ENCODE data around the gene NABP2.
"Not testable (repeated sequence)": the region's sequence is repeated elsewhere in the genome, so short reads cannot be mapped to it uniquely, and the experiment has no call there.

NABP2 gene

GRCh38 chr12:56196818-56197550 is 27.2 kb upstream of the NABP2 start:
- not testable (repeated sequence) for H3K9me3 ChIP-seq (ENCODE audit: insufficient read depth, low read depth, low read length); H3K36me3 ChIP-seq (ENCODE audit: insufficient read depth, low read depth, low read length); H3K27me3 ChIP-seq (ENCODE audit: insufficient read depth, low read length); H3K4me3 ChIP-seq (ENCODE audit: low read length); H3K4me1 ChIP-seq (ENCODE audit: insufficient read depth, low read length); H3K9ac ChIP-seq (ENCODE audit: low read depth, low read length); H3K27ac ChIP-seq (ENCODE audit: low read length)

- Histone ChIP-seq H3K27me3 (ENCODE audit: insufficient read depth, low read length) (no peaks in the 10 kb centered on the region), H3K27ac (ENCODE audit: low read length) (no peak overlapping the region), H3K9me3 (ENCODE audit: insufficient read depth, low read depth, low read length) (no peaks in the 10 kb centered on the region), H3K4me1 (ENCODE audit: insufficient read depth, low read length) (no peaks in the 10 kb centered on the region), H3K36me3 (ENCODE audit: insufficient read depth, low read depth, low read length) (no peaks in the 10 kb centered on the region), H3K9ac (ENCODE audit: low read depth, low read length) (no peak overlapping the region), H3K4me3 (ENCODE audit: low read length) (no peak overlapping the region)
Measured at GRCh38 chr12:56197921-56198635, 26.1 kb upstream of the NABP2 start.

GRCh38 chr12:56198836-56199235 is 25.3 kb upstream of the NABP2 start:
- Histone ChIP-seq H3K36me3 (ENCODE audit: insufficient read depth, low read depth, low read length) (no peaks in the 10 kb centered on the region), H3K4me3 (ENCODE audit: low read length) (no peak overlapping the region), H3K27ac (ENCODE audit: low read length) (no peak overlapping the region)

GRCh38 chr12:56202366-56202765 is 21.8 kb upstream of the NABP2 start:
- Histone ChIP-seq H3K4me3 (ENCODE audit: low read length) (no peak overlapping the region), H3K4me1 (ENCODE audit: insufficient read depth, low read length) (no peaks in the 10 kb centered on the region), H3K27ac (ENCODE audit: low read length) (no peak overlapping the region), H3K9me3 (ENCODE audit: insufficient read depth, low read depth, low read length) (no peaks in the 10 kb centered on the region), H3K27me3 (ENCODE audit: insufficient read depth, low read length) (no peaks in the 10 kb centered on the region), H3K9ac (ENCODE audit: low read depth, low read length) (no peak overlapping the region), H3K36me3 (ENCODE audit: insufficient read depth, low read depth, low read length) (peaks cover 34% of the 10 kb centered on the region)

More at GRCh38 chr12:56198836-56199235, 25.3 kb upstream of the NABP2 start:
- no peaks in the 10 kb centered on the region for H3K27me3 ChIP-seq (ENCODE audit: insufficient read depth, low read length)
- H3K9me3 ChIP-seq (ENCODE audit: insufficient read depth, low read depth, low read length), result no peaks in the 10 kb centered on the region
- H3K4me1 ChIP-seq (ENCODE audit: insufficient read depth, low read length), result no peaks in the 10 kb centered on the region
- no peak overlapping the region for H3K9ac ChIP-seq (ENCODE audit: low read depth, low read length)

GRCh38 chr12:56202838-56203237 is 21.3 kb upstream of the NABP2 start:
- Histone ChIP-seq H3K27me3 (ENCODE audit: insufficient read depth, low read length) (no peaks in the 10 kb centered on the region), H3K27ac (ENCODE audit: low read length) (no peak overlapping the region), H3K4me3 (ENCODE audit: low read length) (no peak overlapping the region), H3K9ac (ENCODE audit: low read depth, low read length) (no peak overlapping the region), H3K36me3 (ENCODE audit: insufficient read depth, low read depth, low read length) (peaks cover 39% of the 10 kb centered on the region), H3K4me1 (ENCODE audit: insufficient read depth, low read length) (no peaks in the 10 kb centered on the region), H3K9me3 (ENCODE audit: insufficient read depth, low read depth, low read length) (no peaks in the 10 kb centered on the region)

- Histone ChIP-seq H3K4me3 (ENCODE audit: low read length) (no peak overlapping the region), H3K9me3 (ENCODE audit: insufficient read depth, low read depth, low read length) (no peaks in the 10 kb centered on the region), H3K9ac (ENCODE audit: low read depth, low read length) (no peak overlapping the region), H3K36me3 (ENCODE audit: insufficient read depth, low read depth, low read length) (peaks cover 49% of the 10 kb centered on the region), H3K4me1 (ENCODE audit: insufficient read depth, low read length) (no peaks in the 10 kb centered on the region), H3K27ac (ENCODE audit: low read length) (no peak overlapping the region), H3K27me3 (ENCODE audit: insufficient read depth, low read length) (no peaks in the 10 kb centered on the region)
Measured at GRCh38 chr12:56204275-56204674, 19.9 kb upstream of the NABP2 start.

GRCh38 chr12:56205445-56205844 is 18.7 kb upstream of the NABP2 start:
- peaks cover 59% of the 10 kb centered on the region for H3K36me3 ChIP-seq (ENCODE audit: insufficient read depth, low read depth, low read length)
- H3K27me3 ChIP-seq (ENCODE audit: insufficient read depth, low read length), result no peaks in the 10 kb centered on the region
- H3K9me3 ChIP-seq (ENCODE audit: insufficient read depth, low read depth, low read length), result no peaks in the 10 kb centered on the region
- no peak overlapping the region for H3K4me3 ChIP-seq (ENCODE audit: low read length)
- no peak overlapping the region for H3K27ac ChIP-seq (ENCODE audit: low read length)
- H3K4me1 ChIP-seq (ENCODE audit: insufficient read depth, low read length), result no peaks in the 10 kb centered on the region
- H3K9ac ChIP-seq (ENCODE audit: low read depth, low read length), result no peak overlapping the region

- H3K4me3 ChIP-seq (ENCODE audit: low read length), result no peak overlapping the region
- H3K27ac ChIP-seq (ENCODE audit: low read length), result no peak overlapping the region
- H3K27me3 ChIP-seq (ENCODE audit: insufficient read depth, low read length), result no peaks in the 10 kb centered on the region
- no peaks in the 10 kb centered on the region for H3K4me1 ChIP-seq (ENCODE audit: insufficient read depth, low read length)
- H3K9me3 ChIP-seq (ENCODE audit: insufficient read depth, low read depth, low read length), result no peaks in the 10 kb centered on the region
- H3K36me3 ChIP-seq (ENCODE audit: insufficient read depth, low read depth, low read length), result peaks cover 68% of the 10 kb centered on the region
- H3K9ac ChIP-seq (ENCODE audit: low read depth, low read length), result no peak overlapping the region
Measured at GRCh38 chr12:56206452-56207166, 17.5 kb upstream of the NABP2 start.

- Histone ChIP-seq H3K27ac (ENCODE audit: low read length) (no peak overlapping the region), H3K9me3 (ENCODE audit: insufficient read depth, low read depth, low read length) (no peaks in the 10 kb centered on the region), H3K4me1 (ENCODE audit: insufficient read depth, low read length) (no peaks in the 10 kb centered on the region), H3K4me3 (ENCODE audit: low read length) (no peak overlapping the region), H3K36me3 (ENCODE audit: insufficient read depth, low read depth, low read length) (peaks cover 82% of the 10 kb centered on the region), H3K27me3 (ENCODE audit: insufficient read depth, low read length) (no peaks in the 10 kb centered on the region), H3K9ac (ENCODE audit: low read depth, low read length) (no peak overlapping the region)
Measured at GRCh38 chr12:56208006-56208405, 16.1 kb upstream of the NABP2 start.

GRCh38 chr12:56212361-56212760 is 11.8 kb upstream of the NABP2 start:
- Histone ChIP-seq H3K4me3 (ENCODE audit: low read length) (no peak overlapping the region), H3K27me3 (ENCODE audit: insufficient read depth, low read length) (no peaks in the 10 kb centered on the region), H3K9me3 (ENCODE audit: insufficient read depth, low read depth, low read length) (no peaks in the 10 kb centered on the region), H3K4me1 (ENCODE audit: insufficient read depth, low read length) (no peaks in the 10 kb centered on the region), H3K36me3 (ENCODE audit: insufficient read depth, low read depth, low read length) (peaks cover 84% of the 10 kb centered on the region), H3K9ac (ENCODE audit: low read depth, low read length) (no peak overlapping the region), H3K27ac (ENCODE audit: low read length) (no peak overlapping the region)

GRCh38 chr12:56213878-56214277 is 10.3 kb upstream of the NABP2 start:
- Histone ChIP-seq H3K9ac (ENCODE audit: low read depth, low read length) (no peak overlapping the region), H3K9me3 (ENCODE audit: insufficient read depth, low read depth, low read length) (no peaks in the 10 kb centered on the region), H3K4me1 (ENCODE audit: insufficient read depth, low read length) (no peaks in the 10 kb centered on the region), H3K27ac (ENCODE audit: low read length) (no peak overlapping the region), H3K27me3 (ENCODE audit: insufficient read depth, low read length) (no peaks in the 10 kb centered on the region), H3K36me3 (ENCODE audit: insufficient read depth, low read depth, low read length) (peaks cover 78% of the 10 kb centered on the region), H3K4me3 (ENCODE audit: low read length) (no peak overlapping the region)

- Histone ChIP-seq H3K27ac (ENCODE audit: low read length) (no peak overlapping the region), H3K36me3 (ENCODE audit: insufficient read depth, low read depth, low read length) (peaks cover 56% of the 10 kb centered on the region), H3K27me3 (ENCODE audit: insufficient read depth, low read length) (no peaks in the 10 kb centered on the region), H3K4me3 (ENCODE audit: low read length) (no peak overlapping the region), H3K9me3 (ENCODE audit: insufficient read depth, low read depth, low read length) (no peaks in the 10 kb centered on the region), H3K9ac (ENCODE audit: low read depth, low read length) (no peak overlapping the region), H3K4me1 (ENCODE audit: insufficient read depth, low read length) (peaks cover 3% of the 10 kb centered on the region; the same call in 1 of the 2 replicates)
Measured at GRCh38 chr12:56216461-56216860, 7.7 kb upstream of the NABP2 start.
